ENCODE measurements around the gene MYO10.
A peak's percentile ranks its signal among the peaks of the same experiment; 100 is the strongest.

Gene MYO10

DNA sequence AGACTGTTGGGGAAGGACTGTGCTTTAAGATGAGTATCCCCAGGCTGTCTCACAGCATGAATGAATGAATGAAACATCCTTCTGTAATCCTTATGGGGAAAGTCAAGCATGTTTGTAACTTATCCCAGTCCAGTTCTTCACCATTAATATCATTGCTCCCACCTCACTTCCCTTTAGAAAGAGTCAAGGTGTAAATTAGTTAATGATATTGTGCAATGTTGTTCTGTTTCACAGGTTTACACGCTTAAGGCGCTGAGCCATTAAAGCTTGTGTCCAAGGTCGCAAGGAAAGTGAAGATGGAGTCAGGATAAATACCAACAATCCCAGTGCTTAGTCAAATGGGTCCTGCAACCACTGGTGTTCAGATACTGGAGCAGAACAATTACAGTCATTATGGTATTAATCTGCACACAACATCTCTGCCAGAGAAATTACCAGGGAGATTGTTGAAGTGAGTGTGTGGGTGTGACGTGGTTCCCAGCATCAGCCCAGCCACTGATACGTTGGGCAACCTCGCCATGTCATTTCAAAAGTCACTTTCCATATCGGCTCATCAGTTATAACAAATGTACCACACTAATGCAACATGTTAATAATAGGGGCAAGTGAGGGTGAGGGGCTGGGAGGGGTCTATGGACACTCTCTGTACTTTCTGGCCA, 1.5 kb upstream of the MYO10 start:
- DNase-seq, result no peak

DNA sequence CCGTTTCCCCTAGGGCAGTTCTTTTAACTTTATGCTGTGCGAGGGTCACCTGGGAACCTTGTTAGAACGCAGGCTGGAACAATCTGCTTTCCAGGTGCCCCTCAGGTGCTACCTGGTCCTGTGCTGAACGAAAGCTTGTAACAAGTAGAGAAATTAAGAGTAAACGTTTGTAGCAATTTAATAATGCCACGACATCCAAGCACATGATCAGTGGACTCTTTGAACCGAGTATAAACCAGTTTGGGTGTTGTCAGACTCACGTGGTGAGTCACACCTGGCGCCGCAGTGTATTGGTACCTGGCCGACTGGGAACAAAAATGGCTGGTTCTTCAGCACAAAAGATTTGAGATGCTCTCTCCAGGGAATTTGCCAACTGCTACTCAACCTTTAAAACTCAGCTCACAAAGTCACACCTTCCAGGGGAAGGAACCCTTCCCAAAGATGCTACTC, 926 bp upstream of the MYO10 start:
- DNase-seq, result no peak

DNA sequence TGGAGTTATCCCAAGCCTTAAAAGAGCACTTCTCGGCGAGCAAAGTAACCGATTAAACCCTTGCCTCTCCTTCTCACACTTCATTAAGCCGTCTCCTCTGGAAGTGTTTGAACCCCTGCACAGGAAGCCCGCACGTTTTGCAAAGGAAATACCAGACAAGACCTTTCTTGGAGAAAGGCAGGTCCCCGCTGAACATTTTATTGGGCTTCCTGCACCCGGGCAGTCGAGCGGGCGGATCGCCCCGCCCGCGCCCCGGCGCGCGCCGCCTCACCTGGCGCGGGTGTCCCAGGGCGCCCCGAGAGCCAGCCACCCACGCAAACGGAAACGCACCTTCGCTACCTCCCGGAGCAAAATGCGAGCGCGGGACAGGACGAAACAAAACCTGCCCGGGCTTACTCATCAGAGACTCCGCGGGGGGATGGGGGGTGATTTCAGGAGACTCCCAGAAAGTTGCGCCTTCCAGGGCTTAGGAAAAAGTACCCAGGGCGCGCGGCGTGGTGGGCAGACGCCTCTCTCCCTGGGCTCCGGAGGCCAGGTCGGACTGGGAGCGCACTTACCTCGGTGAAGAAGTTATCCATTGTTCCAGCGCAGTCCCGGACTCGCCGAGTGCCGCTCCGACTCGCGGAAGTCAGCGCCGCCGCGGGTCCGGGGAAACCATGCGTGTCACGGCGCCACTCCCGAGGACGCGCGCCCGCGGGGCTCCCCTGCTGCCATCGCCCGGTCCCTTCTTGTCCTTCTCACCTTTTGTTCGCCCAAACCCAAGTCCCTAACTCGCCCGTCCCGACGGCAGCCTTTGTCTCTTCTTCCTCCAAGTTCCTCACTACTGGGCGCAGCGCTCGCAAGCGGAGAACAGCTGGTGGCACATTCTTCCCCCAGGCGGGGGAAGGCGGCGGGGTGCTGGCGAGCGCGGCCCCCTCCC, 598 bp downstream of the MYO10 start:
- DNase-seq, result no peak

DNA sequence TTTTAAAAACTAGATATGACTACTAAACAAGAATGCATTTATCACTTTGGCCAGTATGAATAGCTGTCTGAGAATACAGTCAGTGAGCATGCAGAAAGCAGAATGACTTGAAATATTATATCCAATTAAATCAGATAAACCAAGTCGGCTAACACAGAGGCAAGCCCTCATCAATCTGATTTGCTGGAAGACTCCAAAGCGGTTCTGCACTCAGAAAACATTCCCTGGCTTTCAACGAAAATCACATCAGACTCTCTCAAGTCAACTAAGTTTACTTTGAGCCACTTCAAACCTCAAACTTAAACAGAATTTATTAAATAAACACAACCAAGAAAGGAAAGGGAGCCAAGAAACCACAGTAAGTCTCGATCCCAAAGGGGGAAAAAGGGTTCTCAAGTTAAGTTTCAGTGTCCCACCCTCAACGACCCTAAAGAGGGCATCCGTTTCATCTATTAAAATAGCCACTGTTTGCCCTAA, 1.4 kb downstream of the MYO10 start:
- DNase-seq, result no peak

DNA sequence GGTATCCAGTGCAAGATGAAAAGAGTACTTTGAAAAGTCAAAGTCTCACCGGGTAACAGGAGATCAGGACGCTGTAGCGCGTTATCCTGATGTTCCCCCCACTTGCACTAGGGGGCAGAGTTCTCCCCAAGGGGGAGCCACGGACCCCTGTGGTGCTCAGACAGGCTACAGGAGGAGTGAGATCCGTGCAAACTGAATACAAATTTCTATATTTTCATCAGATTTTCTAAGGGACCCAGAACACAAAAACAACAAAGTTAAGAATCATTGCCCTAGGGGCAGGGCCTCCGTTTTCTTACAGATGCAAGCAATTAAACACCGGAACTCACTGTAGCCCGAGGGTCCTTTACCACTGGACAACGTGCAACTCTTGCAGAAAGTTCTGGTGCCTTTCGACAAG, 2.0 kb downstream of the MYO10 start:
- DNase-seq, result peak; percentile 3

DNA sequence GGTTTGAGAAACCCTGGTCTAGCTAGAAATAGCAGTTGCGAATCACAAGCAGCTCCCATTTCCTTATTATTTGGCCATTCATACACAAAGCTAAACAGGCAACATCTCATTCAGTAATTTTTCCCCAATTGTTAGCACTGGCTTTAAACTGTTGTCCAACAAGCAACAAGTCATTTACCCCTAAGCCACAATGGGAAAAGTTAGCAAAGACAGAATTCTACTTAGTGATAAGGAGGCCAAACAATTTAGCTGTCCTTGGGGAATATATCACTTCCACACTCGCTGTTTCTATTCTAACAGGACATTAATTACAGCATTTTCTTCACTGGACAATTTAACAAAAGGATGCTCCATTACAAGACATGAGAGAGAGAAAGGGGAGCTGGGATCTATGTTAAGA, 2.8 kb downstream of the MYO10 start:
- DNase-seq, result no peak

DNA sequence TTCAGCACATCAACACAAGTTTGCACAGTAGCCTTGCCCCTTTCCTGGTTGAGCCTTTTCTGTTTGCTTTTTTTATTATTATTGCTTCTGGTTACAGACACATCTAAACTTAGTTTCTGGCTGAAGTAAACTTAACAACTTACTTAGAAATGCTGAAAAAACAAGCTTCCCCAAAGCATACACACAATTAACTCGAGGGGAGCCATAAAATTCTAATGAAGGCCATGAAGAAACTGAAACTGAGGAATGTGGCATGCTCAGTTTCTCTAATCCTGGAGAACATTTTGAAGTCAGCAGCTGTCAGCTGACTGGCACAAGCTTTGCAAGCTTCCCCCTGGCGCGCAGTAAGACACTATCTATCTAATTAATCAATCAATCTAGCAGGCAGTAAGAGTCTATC, 3.7 kb downstream of the MYO10 start:
- DNase-seq, result no peak

DNA sequence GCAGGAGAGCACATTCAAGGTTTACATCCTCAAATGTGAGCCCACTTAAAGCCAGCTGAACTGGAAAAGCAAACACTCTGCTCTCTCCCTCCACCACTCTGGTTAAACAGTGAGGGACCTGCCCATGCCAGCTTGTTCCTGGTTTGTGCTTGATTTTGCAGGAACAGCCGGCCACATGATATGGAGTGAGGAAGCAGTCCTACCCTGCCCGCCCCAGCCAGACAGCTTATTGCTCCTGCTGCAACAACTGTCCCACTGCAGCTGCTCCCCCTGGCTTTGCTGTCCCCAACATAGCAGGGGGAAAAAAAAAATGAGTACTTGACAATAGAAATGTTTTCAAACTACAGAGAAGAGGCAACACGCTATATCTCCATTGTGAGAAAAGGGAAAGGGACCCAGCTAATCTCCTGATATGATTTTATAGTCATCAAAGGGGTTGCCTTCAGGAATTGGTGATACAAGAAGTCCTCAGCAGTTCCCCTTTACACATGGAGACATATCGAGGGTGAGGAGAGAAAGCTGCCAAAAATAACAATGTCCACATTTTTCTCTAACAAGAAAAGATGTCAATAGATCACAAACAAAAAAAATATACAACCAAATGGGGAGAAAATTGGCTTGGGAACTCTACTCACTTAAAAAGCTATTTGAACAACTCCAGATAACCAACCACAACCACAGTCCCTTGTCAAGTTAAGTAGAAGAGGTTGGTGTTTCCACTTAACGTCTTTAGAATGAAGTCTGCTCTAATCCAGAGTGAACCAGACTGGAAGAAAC, 4.6 kb downstream of the MYO10 start:
- DNase-seq, result no peak

DNA sequence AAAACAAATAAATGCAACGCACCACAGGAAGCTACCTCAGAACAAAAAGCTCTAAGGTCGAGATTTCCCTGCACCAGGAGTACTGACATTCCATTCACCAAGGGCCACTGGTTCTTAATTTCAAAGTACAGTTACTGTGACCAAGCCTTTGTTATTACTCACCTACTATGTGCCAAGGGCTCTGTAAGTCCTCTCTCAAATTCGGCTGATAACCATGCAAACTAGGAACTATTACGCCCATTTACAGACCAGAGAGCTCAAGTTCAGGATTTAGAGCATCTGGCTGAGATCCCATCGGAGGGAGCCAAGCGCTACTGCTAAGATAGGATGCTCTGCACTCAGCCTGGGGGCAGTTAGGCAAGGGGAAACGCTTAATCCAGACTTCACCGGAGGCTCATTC, 5.6 kb downstream of the MYO10 start:
- no peak for DNase-seq

DNA sequence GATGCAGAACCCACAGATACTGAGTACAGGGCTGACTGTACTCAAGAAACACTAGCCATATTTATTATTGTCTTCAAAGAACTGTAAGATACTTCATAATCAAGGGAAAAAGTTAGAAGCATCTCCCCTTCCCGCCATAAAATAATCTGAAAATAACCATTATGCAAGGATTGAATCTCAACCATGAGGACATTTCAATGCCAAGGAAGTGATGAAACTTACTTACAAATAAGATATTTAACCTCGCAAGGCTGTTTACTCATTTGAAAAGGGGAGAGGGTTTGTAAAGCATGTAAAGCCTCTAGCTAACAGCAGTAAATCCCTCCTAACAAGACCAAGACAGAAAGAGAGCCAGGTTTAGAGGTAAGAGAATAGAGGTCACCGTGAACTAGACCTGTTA, 6.3 kb downstream of the MYO10 start:
- no peak for DNase-seq

DNA sequence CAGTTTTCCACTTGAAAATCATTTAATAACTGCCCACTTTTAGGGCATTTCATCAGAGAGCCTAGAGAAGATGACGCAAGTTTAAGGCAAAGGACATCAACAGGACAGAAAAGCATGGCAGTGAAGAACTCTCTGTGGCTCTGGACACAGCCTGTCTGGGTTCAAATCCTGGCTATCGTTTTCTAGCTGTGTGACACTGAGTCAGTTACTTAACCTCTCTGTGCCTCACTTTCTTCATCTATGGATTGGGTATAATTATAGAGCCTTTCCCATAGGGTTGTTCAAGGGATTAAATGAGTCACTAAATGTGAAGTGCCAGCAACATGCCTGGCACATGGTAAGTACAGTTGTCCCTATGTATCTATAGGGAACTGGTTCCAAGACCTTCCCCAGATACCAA, 6.7 kb downstream of the MYO10 start:
- DNase-seq, result no peak

DNA sequence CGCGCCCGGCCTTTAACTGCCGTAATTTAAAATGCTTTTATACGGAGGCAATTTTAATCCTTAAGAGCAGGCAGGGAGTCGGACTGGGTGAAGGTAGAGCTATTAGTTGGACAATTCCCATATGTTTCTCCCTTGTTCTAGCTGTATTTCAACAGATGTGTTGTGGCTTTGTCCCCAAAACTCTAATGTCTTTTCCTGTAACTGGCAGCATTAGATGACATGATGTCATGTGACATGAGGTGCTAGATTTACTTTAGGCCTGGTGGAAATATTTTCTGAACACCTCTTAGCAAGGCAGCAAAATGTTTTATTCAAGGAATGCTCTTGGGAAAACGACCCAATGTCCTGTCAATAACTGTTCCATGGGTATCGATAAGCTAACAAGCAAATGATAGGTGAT, 8.5 kb downstream of the MYO10 start:
- DNase-seq, result no peak

DNA sequence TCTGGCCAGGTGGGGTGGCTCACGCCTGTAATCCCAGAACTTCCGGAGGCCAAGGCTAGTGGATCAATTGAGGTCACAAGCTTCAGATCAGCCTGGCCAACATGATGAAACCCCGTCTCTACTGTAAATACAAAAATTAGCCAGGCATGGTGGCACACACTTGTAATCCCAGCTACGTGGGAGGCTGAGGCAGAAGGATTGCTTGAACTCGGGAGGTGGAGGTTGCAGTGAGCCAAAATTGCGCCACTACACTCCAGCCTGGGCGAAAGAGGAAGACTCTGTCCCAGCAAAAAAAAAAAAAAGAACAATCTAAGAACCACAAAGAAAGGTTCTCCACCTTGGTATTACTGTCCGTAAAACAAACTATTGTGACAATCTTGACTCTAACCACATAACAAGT, 9.7 kb downstream of the MYO10 start:
- no peak for DNase-seq

DNA sequence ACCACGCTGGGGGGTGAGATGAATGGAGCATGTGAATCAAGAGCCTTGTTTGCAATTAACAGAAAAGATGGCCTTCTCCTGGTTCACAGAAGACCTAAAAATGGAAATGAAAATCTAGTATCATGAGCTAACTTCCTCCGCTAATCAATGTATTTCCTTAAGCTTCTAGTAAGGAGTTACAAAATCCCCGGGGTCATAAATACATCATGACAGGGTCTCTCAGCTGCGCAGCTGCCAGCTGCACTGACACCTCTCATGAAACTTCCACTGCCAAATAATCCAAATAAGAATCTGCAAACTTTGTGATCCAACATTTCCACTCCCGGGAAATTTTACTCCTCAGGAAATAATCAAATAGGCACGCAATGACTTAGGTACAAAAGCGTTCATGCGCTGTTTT, 11.9 kb downstream of the MYO10 start:
- no peak for DNase-seq

DNA sequence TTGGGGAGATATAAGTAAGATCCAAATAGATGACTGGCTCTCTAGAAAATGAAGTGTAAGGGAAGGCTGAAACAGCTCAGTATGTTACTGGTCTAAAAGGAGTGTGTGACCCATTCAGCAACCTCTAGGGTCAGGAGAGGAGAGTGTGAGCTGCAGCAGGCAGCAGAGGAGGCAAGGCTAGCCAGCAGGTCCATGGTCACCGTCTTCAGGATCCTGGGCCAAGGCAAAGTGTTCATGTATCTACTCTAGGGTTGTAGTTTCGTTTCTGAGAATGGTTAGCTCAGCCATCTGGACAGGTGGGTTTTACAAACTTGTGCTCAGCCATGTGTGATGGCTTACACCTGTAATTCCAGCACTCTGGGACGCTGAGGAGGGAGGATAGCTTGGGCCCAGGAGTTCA, 13.7 kb downstream of the MYO10 start:
- no peak for DNase-seq

DNA sequence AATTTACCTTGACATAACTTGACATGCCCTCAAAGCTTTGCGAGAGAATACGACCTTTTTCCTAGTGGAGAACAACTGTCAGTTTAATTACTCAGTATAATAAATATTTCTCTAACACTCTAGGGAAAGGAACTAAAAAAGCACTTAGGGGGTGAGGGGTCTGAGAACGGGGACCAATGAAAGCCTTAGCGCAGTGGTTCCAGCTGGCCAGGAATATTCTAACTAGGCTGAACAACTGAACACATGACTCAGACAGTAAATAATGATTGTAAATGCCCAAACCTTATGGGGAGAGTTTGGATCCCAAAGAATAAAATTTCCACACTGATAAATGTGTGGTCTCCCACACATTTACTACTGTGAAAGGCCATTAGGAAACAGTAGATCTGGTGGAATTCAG, 14.9 kb downstream of the MYO10 start:
- DNase-seq, result no peak

DNA sequence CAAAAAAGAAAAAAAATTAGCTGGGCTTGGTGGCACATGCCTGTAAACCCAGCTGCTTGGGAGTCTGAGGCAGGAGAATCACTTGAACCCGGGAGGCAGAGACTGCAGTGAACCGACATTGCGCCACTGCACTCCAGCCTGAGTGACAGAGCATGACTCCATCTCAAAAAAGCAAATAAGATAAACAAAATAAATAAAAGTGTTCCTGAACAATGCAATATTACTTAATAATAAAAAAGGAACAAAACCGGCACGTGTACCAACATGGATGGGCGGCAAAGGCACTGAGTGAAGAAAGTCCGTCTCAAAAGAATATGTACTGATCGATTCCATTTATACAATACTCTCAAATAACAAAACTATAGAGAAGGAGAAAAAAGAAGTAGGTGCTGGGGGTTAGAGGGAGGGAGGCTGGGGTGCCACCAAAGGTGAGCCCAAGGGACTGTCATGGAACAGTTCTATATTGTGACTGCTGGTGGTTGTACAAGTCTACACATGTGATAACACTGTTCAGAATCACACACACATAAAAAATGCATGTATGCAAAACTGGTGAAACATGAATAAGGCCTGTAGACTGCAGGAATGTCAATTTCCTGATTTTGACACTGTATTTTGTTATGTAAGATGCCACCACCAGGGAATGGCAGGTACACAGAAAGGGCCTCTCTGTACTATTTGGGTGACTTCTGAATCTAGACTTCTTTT, 15.8 kb downstream of the MYO10 start:
- no peak for DNase-seq

DNA sequence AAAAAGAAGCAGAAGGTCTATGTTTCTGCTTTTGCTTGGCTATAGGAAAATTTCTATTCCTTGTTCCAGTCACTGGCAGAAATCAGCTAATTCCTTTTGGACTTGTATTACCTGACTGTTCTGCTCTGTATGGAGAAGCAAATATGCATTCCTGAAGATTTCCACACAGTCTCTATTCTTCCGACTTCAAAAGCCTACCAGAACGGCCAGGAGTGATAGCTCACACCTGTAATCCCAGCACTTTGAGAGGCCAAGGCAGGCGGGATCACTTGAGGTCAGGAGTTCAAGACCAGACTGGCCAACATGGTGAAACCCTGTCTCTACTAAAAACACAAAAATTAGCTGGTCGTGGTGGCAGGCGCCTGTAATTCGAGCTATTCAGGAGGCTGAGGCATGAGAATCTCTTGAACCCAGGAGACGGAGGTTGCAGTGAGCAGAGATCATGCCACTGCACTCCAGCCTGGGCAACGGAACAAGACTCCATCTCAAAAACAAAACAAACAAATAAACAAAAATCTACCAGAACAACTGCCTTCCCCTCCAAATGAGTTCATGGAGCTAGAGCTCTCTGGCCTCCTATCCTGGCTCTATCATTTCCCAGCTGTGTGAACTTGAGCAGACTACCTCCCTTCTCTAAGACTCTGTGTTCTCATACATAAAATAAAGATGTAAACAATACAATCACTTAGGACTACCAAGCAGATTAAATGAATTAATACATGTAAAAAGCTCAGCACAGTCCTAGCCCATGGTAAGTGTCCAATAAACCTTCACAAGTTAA, 17.0 kb downstream of the MYO10 start:
- no peak for DNase-seq

DNA sequence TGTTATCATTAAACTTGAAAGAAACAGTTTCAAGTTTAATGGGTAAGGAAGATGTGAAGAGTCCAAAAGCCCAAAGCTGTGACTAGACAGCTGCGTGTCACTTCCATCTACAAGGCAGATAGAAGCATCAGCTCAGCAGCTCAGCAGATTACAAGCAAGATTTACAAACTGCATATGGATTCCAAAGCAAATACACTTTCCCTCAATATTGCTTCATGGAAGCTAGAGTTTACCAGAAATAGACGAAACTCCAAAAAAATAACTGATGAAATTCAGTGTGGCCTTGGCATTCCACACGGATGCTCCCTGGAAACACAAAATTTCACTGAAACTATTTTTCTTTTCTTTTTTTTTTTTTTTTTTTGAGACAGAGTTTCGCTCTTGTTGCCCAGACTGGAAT, 17.9 kb downstream of the MYO10 start:
- DNase-seq, result no peak

DNA sequence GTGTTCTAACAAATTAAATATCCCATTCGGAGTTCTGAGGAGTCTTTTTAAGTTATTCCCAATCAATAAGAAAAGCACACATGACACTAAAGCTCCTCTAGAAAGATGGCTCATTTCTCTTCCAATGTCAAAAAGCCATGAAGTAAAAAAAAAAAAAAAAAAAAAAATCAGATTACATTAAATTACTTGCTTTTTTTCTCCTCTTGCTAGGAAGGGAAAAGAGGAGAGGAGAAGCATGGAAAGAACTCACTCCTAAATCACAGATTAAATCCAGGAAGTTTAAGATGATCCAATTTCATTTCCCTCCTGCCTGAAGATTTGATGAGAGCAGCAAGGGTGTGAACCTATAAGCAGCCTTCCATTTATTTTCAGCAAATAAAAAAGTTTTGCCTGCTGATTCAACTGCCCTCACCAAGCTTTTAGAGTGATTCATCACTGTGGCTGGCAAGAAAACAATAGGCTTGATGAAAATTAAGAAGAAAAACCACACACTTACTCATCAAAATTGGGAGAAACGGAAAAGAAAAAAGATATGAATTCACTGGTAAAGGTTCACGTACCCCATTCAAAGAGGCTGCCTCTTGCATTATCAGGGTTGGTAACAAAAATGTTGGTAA, 19.7 kb downstream of the MYO10 start:
- no peak for DNase-seq

DNA sequence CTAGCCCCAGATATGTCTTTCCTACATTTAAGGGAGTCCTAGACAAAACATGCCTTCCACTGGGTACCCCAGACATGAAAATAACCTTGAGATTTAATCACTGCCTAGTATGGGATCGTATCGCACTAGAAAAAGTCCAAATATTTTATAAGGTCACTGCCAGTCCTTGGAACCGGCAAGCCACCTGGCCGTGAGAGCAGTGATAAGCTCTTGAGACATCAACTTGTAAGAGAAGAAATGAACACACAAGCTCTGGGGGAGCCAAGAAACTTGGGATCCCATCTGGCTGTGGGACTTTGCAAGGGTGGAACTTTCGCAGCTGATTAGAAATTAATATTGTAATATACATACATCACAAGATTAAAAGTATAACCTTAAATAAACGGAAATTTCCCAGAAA, 21.5 kb downstream of the MYO10 start:
- no peak for DNase-seq

DNA sequence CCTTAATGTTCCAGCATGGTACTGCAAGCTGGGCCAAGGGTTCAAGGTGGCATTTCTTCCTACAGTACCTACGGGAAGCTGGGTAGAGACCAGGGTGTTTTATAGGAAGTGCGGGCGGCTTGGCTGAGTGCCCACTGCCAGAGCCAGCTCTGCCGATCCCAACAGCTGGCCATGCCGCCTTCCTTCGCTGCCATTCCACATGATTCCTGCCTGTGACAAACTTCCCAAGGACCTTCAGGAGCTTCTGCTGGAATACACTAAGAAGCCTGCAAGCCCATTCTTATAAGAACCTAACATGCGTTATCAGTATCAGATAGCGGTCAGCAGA, 22.0 kb downstream of the MYO10 start:
- DNase-seq, result no peak
